K562 (cell line): ENCODE measurements around the gene KIF3B. TPM values are rescaled to one million over a fixed set of nuclear protein-coding genes. Genes with fewer than 3 reads are reported as not detected.
"Not testable (repeated sequence)": the region's sequence is repeated elsewhere in the genome, so short reads cannot be mapped to it uniquely, and the experiment has no call there.

ENCODE experiments used
- ATAC-seq: fragments of 200-7000 bp; cut with Tn5 transposase; 3 replicates; pipeline ENCODE4 v1.9.1; 2020; ENCODE audit warnings: moderate library complexity
- BruUV-seq: library from RNA; stranded (reverse); fragments of 400-500 nt; replicated peaks from 2 replicates; lab custom pipeline; 2021; lab: Mats Ljungman, UMichigan
- CTCF ChIA-PET: fragments of 300-600 bp; formaldehyde crosslinking; extraction: SDS; loops from one replicate; lab custom pipeline; 2021; ENCODE audit warnings: low intra/inter-chr PET ratio; lab: Yijun Ruan, JAX
- POLR2A ChIA-PET: fragments of 300-600, 350-650 bp; sonication (Branson Sonifier 250); formaldehyde crosslinking; extraction: SDS; loops from one replicate; lab custom pipeline; 2021; ENCODE audit warnings: antibody characterized with exemption, inconsistent platforms; lab: Yijun Ruan, JAX
- DNase-seq, 4 experiments: peaks; one replicate each; pipeline versions ENCODE4 v3.0.0 to v3.0.0-alpha.2; 2011 to 2018; ENCODE audit warnings: low spot score in 3 of 4, mixed read lengths in 3 of 4; ENCODE audit errors: extremely low read depth in 1 of 4
- FAIRE-seq: peaks from 2 replicates; lab custom pipeline; 2011; peaks lifted over from hg19 to GRCh38; lab: Jason Lieb, UNC
- H2AFZ ChIP-seq: 2 replicates; pipeline ENCODE4 v1.6.0; 2011; ENCODE audit warnings: low read depth, low read length, control low read depth, inconsistent platforms
- H3K27ac ChIP-seq: fragments of 200-600 bp; 3 replicates; pipeline ENCODE4 v1.8.0; 2011; ENCODE audit warnings: low read depth, mild to moderate bottlenecking, control low read depth, inconsistent platforms, low read length, moderate library complexity, mixed read lengths; ENCODE audit errors: extremely low read depth
- H3K27me3 ChIP-seq, 2 experiments: fragments of 300-600 bp in 1 of 2; 2 replicates in 1 of 2; 3 replicates in 1 of 2; pipeline versions ENCODE4 v1.6.0 to v1.8.0; 2011; ENCODE audit warnings: inconsistent platforms in 2 of 2, low read length in 2 of 2, mild to moderate bottlenecking in 1 of 2, mixed read lengths in 1 of 2, moderate library complexity in 1 of 2; ENCODE audit not compliant: control insufficient read depth in 2 of 2, insufficient read depth in 2 of 2
- H3K36me3 ChIP-seq: fragments of 300-600 bp; 3 replicates; pipeline ENCODE4 v1.8.0; 2011; ENCODE audit warnings: mild to moderate bottlenecking, low read length, inconsistent platforms; ENCODE audit not compliant: control insufficient read depth, insufficient read depth
- H3K4me1 ChIP-seq, 2 experiments: fragments of 200-600 bp in 1 of 2; replicated peaks in 1 of 2; 2 replicates in 1 of 2; 3 replicates in 1 of 2; pipeline versions ENCODE4 v1.5.1 to v1.8.0; 2011; ENCODE audit warnings: inconsistent platforms in 2 of 2, low read length in 2 of 2, mild to moderate bottlenecking in 1 of 2, mixed read lengths in 1 of 2, moderate library complexity in 1 of 2; ENCODE audit not compliant: control insufficient read depth in 2 of 2, insufficient read depth in 2 of 2
- H3K4me2 ChIP-seq: 2 replicates; pipeline ENCODE4 v1.6.1; 2011; ENCODE audit warnings: low read length, control low read depth, inconsistent platforms, mixed read lengths; ENCODE audit not compliant: insufficient read depth
- H3K4me3 ChIP-seq: fragments of 200-600 bp; sonication (generic), shearing (Covaris generic); 2 replicates; pipeline ENCODE4 v1.5.1; 2016; ENCODE audit warnings: control low read depth, inconsistent platforms
- H3K79me2 ChIP-seq: fragments of 200-600 bp; 3 replicates; pipeline ENCODE4 v1.8.0; 2011; ENCODE audit warnings: low read length, inconsistent platforms; ENCODE audit not compliant: control insufficient read depth, insufficient read depth
- H3K9ac ChIP-seq, 2 experiments: 2 replicates each; pipeline versions ENCODE4 v1.6.0 to v1.6.1; 2011; ENCODE audit warnings: low read depth in 2 of 2, low read length in 2 of 2, control low read depth in 1 of 2, inconsistent platforms in 1 of 2, mild to moderate bottlenecking in 1 of 2, mixed read lengths in 1 of 2; ENCODE audit not compliant: insufficient read depth in 1 of 2
- H3K9me1 ChIP-seq: one replicate; pipeline ENCODE4 v1.6.0; 2011; ENCODE audit warnings: inconsistent platforms, mild to moderate bottlenecking, low read length, moderate library complexity; ENCODE audit not compliant: control insufficient read depth, insufficient read depth
- H3K9me3 ChIP-seq: replicated peaks from 2 replicates; pipeline ENCODE4 v1.5.1; 2011; ENCODE audit warnings: low read depth, low read length, inconsistent platforms; ENCODE audit not compliant: control insufficient read depth, insufficient read depth
- H4K20me1 ChIP-seq: replicated peaks from 2 replicates; pipeline ENCODE4 v1.6.1; 2011; ENCODE audit warnings: low read length, inconsistent platforms, mixed read lengths; ENCODE audit not compliant: control insufficient read depth, insufficient read depth
- ZFP1 ChIP-seq: fragments of 450-650 bp; formaldehyde crosslinking; IDR thresholded peaks from 2 replicates; pipeline ENCODE4 v1.4.0; 2020; ENCODE audit warnings: mild to moderate bottlenecking, mixed read lengths
- ZNF121 ChIP-seq: sonication (generic); formaldehyde crosslinking; conservative IDR thresholded peaks from 2 replicates; pipeline ENCODE4 v1.8.0; 2022; ENCODE audit warnings: missing genetic modification reagents
- ZNF507 ChIP-seq: conservative IDR thresholded peaks from 2 replicates; pipeline ENCODE4 v1.6.1; 2017; ENCODE audit warnings: missing genetic modification characterization, missing compliant biosample characterization
- WGBS: fragments of 100-300 bp; shearing (Covaris generic); methylation state at CpG from one replicate; pipeline ENCODE4 v1.1.6; 2016; ENCODE audit warnings: low coverage, mixed read lengths; ENCODE audit not compliant: insufficient coverage; ENCODE audit errors: missing lambda C conversion rate; 5-methylcytosine and 5-hydroxymethylcytosine counted together
- in situ Hi-C: fragments of 300-500 bp; cut with MboI; formaldehyde crosslinking; loops from 4 replicates; pipeline ENCODE4 v1.15.0; 2018; ENCODE audit warnings: inconsistent platforms, mixed read lengths
- intact Hi-C: fragments of 100-400 bp; cut with micrococcal nuclease; formaldehyde crosslinking; loops from 2 replicates; pipeline ENCODE4 v1.14.2; 2022
- polyA plus RNA-seq, 8 experiments: library from polyadenylated mRNA; depleted of rRNA in 4 of 8; stranded (reverse) in 5 of 8; unstranded in 3 of 8; fragments of >200 nt; fragmentation: Nextera tagmentation in 2 of 8; fragmentation: Illumina TruSeq in 1 of 8; extraction: Ambion mirVana in 2 of 8; extraction: Trizol in 1 of 8; gene quantifications; 2 replicates each; pipeline versions ENCODE4 v1.2.1 to v1.2.3, GENCODE V29; 2011 to 2014; ENCODE audit warnings: inconsistent platforms in 1 of 8, missing spikeins in 1 of 8
- total RNA-seq, 7 experiments: library from RNA; depleted of rRNA in 6 of 7; stranded (reverse); fragments of >200 nt in 6 of 7; fragmentation: Illumina TruSeq in 2 of 7; extraction: Trizol in 2 of 7; gene quantifications; 2 replicates each; pipeline versions ENCODE4 v1.2.1 to v1.2.3, GENCODE V29; 2011 to 2021; ENCODE audit warnings: low replicate concordance in 1 of 7

KIF3B gene
- total and polyA plus RNA-seq, 9 of the 15 experiments (the other 6 are each of a cell fraction or from before 2014, with no cell fraction given), result 2.9 to 12.3 (median 8.6) TPM

- no TSS peak for BruUV-seq
- ChIA-PET CTCF (no interaction called here), POLR2A (no interaction called here)
- Histone ChIP-seq H2AFZ (no peak overlapping the region), H3K4me1 (peaks cover 6 to 10% of the 10 kb centered on the region in 2 experiments; a peak in 3 of 5 replicates), H3K27ac (no peak overlapping the region), H4K20me1 (no peaks in the 10 kb centered on the region), H3K4me3 (no peak overlapping the region), H3K9me1 (no peaks in the 10 kb centered on the region), H3K9ac (no peak overlapping the region), H3K79me2 (peaks cover 7% of the 10 kb centered on the region; the same call in 1 of the 3 replicates), H3K27me3 (0 out of 5 replicates have a peak, but pooled peaks cover 0 to 3% of the 10 kb centered on the region in 2 experiments), H3K36me3 (no peaks in the 10 kb centered on the region), H3K9me3 (no peaks in the 10 kb centered on the region; the same call in 1 of the 2 replicates), H3K4me2 (no peak overlapping the region)
- no peak for ATAC-seq
- no peak for FAIRE-seq
- WGBS, result 4% methylated on average over 3 of the region's 3 CpGs
- TF ChIP-seq ZNF121 (CRISPR knock-in tag), result 0 out of 2 replicates have a peak, but pooled peaks have one; percentile 39
- TF ChIP-seq ZNF507 (tag), result no peak
- intact Hi-C loops (no loop called here), in situ Hi-C loops (no loop called here)
- no peak for DNase-seq
Measured at GRCh38 chr20:32274359-32274758, 3.1 kb upstream of the KIF3B start.

- FAIRE-seq, result not testable (repeated sequence)
Measured at GRCh38 chr20:32275163-32275562, 2.3 kb upstream of the KIF3B start.

More at GRCh38 chr20:32275163-32275562, 2.3 kb upstream of the KIF3B start:
- H3K79me2 ChIP-seq, H3K9me3 ChIP-seq, H3K9me1 ChIP-seq, ATAC-seq, H3K27me3 ChIP-seq, CTCF ChIA-PET, in situ Hi-C loops, H3K4me2 ChIP-seq, H3K4me3 ChIP-seq, H3K4me1 ChIP-seq, DNase-seq, BruUV-seq, intact Hi-C loops, POLR2A ChIA-PET, H3K27ac ChIP-seq, H2AFZ ChIP-seq, H3K36me3 ChIP-seq, H3K9ac ChIP-seq, H4K20me1 ChIP-seq: not testable (repeated sequence)
- WGBS, result 14% methylated on average over 3 of the region's 3 CpGs
- TF ChIP-seq ZFP1, result peak; percentile 54; the same call in 1 of the 2 replicates
